HepG2 (cell line): ENCODE results near the gene QKI. TPM values are rescaled to one million over a fixed set of nuclear protein-coding genes. Genes with fewer than 3 reads are reported as not detected.
A peak's percentile ranks its signal among the peaks of the same experiment; 100 is the strongest.

Experiments
- ATAC-seq: fragments of 200-7000 bp; cut with Tn5 transposase; 3 replicates; pipeline ENCODE4 v1.9.1; 2020; ENCODE audit warnings: mild to moderate bottlenecking, moderate library complexity
- BruUV-seq: library from RNA; stranded (reverse); fragments of 400-500 nt; replicated peaks from 2 replicates; lab custom pipeline; 2021; lab: Mats Ljungman, UMichigan
- CTCF ChIA-PET: fragments of 300-600 bp; formaldehyde crosslinking; extraction: SDS; loops from one replicate; lab custom pipeline; 2021; ENCODE audit warnings: low total read pairs, inconsistent platforms, low intra/inter-chr PET ratio; lab: Yijun Ruan, JAX
- POLR2A ChIA-PET: fragments of 350-600 bp; sonication (Branson Sonifier 250); formaldehyde crosslinking; loops from one replicate; lab custom pipeline; 2020; ENCODE audit warnings: antibody characterized with exemption, inconsistent platforms; lab: Yijun Ruan, JAX
- DNase-seq: peaks from one replicate; pipeline ENCODE4 v3.0.0-alpha.2; 2015; ENCODE audit warnings: low spot score
- FAIRE-seq: peaks from 3 replicates; lab custom pipeline; 2011; peaks lifted over from hg19 to GRCh38; lab: Jason Lieb, UNC
- H2AFZ ChIP-seq: one replicate; pipeline ENCODE4 v1.6.1; 2011; ENCODE audit warnings: low read length, inconsistent platforms
- H3K27ac ChIP-seq: fragments of 300-600 bp; 3 replicates; pipeline ENCODE4 v1.8.0; 2011; ENCODE audit warnings: mixed run types, mild to moderate bottlenecking, mixed read lengths, low read length, inconsistent platforms; ENCODE audit not compliant: insufficient read depth; ENCODE audit errors: extremely low read length
- H3K27me3 ChIP-seq, 2 experiments: fragments of 200-600 bp in 1 of 2; 2 replicates in 1 of 2; 3 replicates in 1 of 2; pipeline versions ENCODE4 v1.6.0 to v1.8.0; 2011; ENCODE audit warnings: low read length in 2 of 2, mild to moderate bottlenecking in 2 of 2, moderate library complexity in 2 of 2, inconsistent platforms in 1 of 2; ENCODE audit not compliant: insufficient read depth in 2 of 2, control insufficient read depth in 1 of 2
- H3K36me3 ChIP-seq, 2 experiments: fragments of 200-600 bp in 1 of 2; replicated peaks in 1 of 2; 2 replicates in 1 of 2; 3 replicates in 1 of 2; pipeline versions ENCODE4 v1.5.1 to v1.8.0; 2011; ENCODE audit warnings: low read length in 2 of 2, inconsistent platforms in 1 of 2; ENCODE audit not compliant: insufficient read depth in 2 of 2, control insufficient read depth in 1 of 2
- H3K4me1 ChIP-seq: 2 replicates; pipeline ENCODE4 v1.5.1; 2012; ENCODE audit warnings: low read length, inconsistent platforms; ENCODE audit not compliant: insufficient read depth
- H3K4me2 ChIP-seq: 2 replicates; pipeline ENCODE4 v1.6.0; 2011; ENCODE audit warnings: low read depth, low read length, inconsistent platforms
- H3K4me3 ChIP-seq, 3 experiments: fragments of 200-600 bp in 1 of 3; sonication (generic), shearing (Covaris generic) in 1 of 3; replicated peaks in 1 of 3; 2 replicates each; pipeline ENCODE4 v1.5.1; 2011 to 2016; ENCODE audit warnings: low read length in 3 of 3, inconsistent platforms in 2 of 3, low read depth in 2 of 3, mild to moderate bottlenecking in 2 of 3, control low read depth in 1 of 3, mixed read lengths in 1 of 3; ENCODE audit not compliant: insufficient read depth in 1 of 3
- H3K79me2 ChIP-seq: one replicate; pipeline ENCODE4 v1.6.1; 2011; ENCODE audit warnings: low read length, inconsistent platforms; ENCODE audit not compliant: insufficient read depth
- H3K9ac ChIP-seq: 2 replicates; pipeline ENCODE4 v1.6.0; 2011; ENCODE audit warnings: mild to moderate bottlenecking, low read depth, low read length, inconsistent platforms; ENCODE audit not compliant: insufficient read depth
- H3K9me3 ChIP-seq: 2 replicates; pipeline ENCODE4 v1.5.1; 2012; ENCODE audit warnings: mild to moderate bottlenecking, low read length
- H4K20me1 ChIP-seq: 2 replicates; pipeline ENCODE4 v1.6.0; 2011; ENCODE audit warnings: inconsistent platforms, mild to moderate bottlenecking, low read length, moderate library complexity; ENCODE audit not compliant: insufficient read depth
- ERF ChIP-seq: IDR thresholded peaks from 2 replicates; pipeline ENCODE4 v1.6.1; 2018; ENCODE audit warnings: missing biosample characterization, missing genetic modification reagents
- GMEB1 ChIP-seq: sonication (generic); formaldehyde crosslinking; IDR thresholded peaks from 2 replicates; pipeline ENCODE4 v1.5.1; 2020; ENCODE audit warnings: missing genetic modification reagents, mild to moderate bottlenecking, borderline replicate concordance
- GZF1 ChIP-seq: sonication (generic); formaldehyde crosslinking; IDR thresholded peaks from 2 replicates; pipeline ENCODE4 v1.5.1; 2020; ENCODE audit warnings: mild to moderate bottlenecking, missing genetic modification reagents
- MAFG ChIP-seq: sonication (generic); formaldehyde crosslinking; IDR thresholded peaks from 2 replicates; pipeline ENCODE4 v1.5.1; 2020; ENCODE audit warnings: mild to moderate bottlenecking, missing genetic modification reagents
- POGK ChIP-seq: sonication (generic); formaldehyde crosslinking; conservative IDR thresholded peaks from 2 replicates; pipeline ENCODE4 v1.8.0; 2022; ENCODE audit warnings: mild to moderate bottlenecking, moderate library complexity, missing genetic modification reagents
- TEAD2 ChIP-seq: sonication (generic); formaldehyde crosslinking; IDR thresholded peaks from 2 replicates; pipeline ENCODE4 v1.9.0; 2021; ENCODE audit warnings: missing genetic modification reagents
- ZNF12 ChIP-seq: sonication (generic); formaldehyde crosslinking; IDR thresholded peaks from 2 replicates; pipeline ENCODE4 v1.5.0; 2020; ENCODE audit warnings: missing genetic modification reagents
- ZSCAN29 ChIP-seq: sonication (generic); formaldehyde crosslinking; conservative IDR thresholded peaks from 2 replicates; pipeline ENCODE4 v1.4.0; 2020; ENCODE audit warnings: mild to moderate bottlenecking, missing genetic modification reagents
- WGBS: methylation state at CpG from one replicate; pipeline ENCODE4 v1.1.6; 2017; ENCODE audit warnings: low lambda C conversion rate; 5-methylcytosine and 5-hydroxymethylcytosine counted together
- in situ Hi-C: cut with HindIII; loops from 2 replicates; pipeline ENCODE4 v1.10.0; 2017; ENCODE audit warnings: low pct_unique_long_range_greater_than_20kb; ENCODE audit not compliant: extremely low pct_ligation_motif_present
- intact Hi-C: fragments of 100-400 bp; cut with micrococcal nuclease; formaldehyde crosslinking; loops from one replicate; pipeline ENCODE4 v1.10.0; 2022; ENCODE audit not compliant: unreplicated experiment
- polyA plus RNA-seq, 8 experiments: library from polyadenylated mRNA; depleted of rRNA in 3 of 8; stranded (reverse) in 7 of 8; unstranded in 1 of 8; fragments of >200 nt; fragmentation: Illumina TruSeq in 4 of 8; extraction: Trizol in 4 of 8; gene quantifications; 2 replicates each; pipeline versions ENCODE4 v1.2.1 to v1.2.3, GENCODE V29; 2011 to 2016; ENCODE audit warnings: low read depth in 4 of 8, missing spikeins in 1 of 8, mixed read lengths in 1 of 8; ENCODE audit not compliant: insufficient read depth in 1 of 8
- total RNA-seq, 5 experiments: library from RNA; depleted of rRNA; stranded (reverse); fragments of >200 nt; fragmentation: Illumina TruSeq; extraction: Trizol; gene quantifications; 2 replicates each; pipeline ENCODE4 v1.2.3, GENCODE V29; 2016; ENCODE audit warnings: low read depth in 1 of 5

QKI gene
- total and polyA plus RNA-seq, 2 of the 13 experiments (the other 11 are each of a cell fraction or from before 2014, with no cell fraction given): 136 to 137 TPM

- Histone ChIP-seq H3K9ac (no peak overlapping the region), H3K36me3 (no peaks in the 10 kb centered on the region), H3K4me2 (no peak overlapping the region), H3K27me3 (no peaks in the 10 kb centered on the region), H3K79me2 (peaks cover 64% of the 10 kb centered on the region), H3K9me3 (no peaks in the 10 kb centered on the region), H3K4me1 (peaks cover 12% of the 10 kb centered on the region; the same call in 1 of the 2 replicates), H3K4me3 (no peak overlapping the region), H4K20me1 (no peaks in the 10 kb centered on the region), H3K27ac (no peak overlapping the region), H2AFZ (no peak overlapping the region)
- no peak for FAIRE-seq
- POLR2A ChIA-PET: no interaction called here
- intact Hi-C loops: no loop called here
- WGBS: 96% methylated on average over 4 of the region's 4 CpGs
- CTCF ChIA-PET: no interaction called here
- DNase-seq: no peak
- in situ Hi-C loops: no loop called here
- TF ChIP-seq GZF1 (CRISPR knock-in tag) (no peak), ZNF12 (peak; percentile 78; the same call in 1 of the 2 replicates), ZSCAN29 (CRISPR knock-in tag) (no peak)
- no TSS peak for BruUV-seq
- ATAC-seq: no peak
Measured at GRCh38 chr6:163520956-163521355, 106.4 kb downstream of the QKI start.

GRCh38 chr6:163522033-163522432 lies 107.5 kb downstream of the QKI start:
- H3K4me1 ChIP-seq: peaks cover 12% of the 10 kb centered on the region; the same call in 1 of the 2 replicates
- in situ Hi-C loops: no loop called here
- WGBS: 94% methylated on average over 1 of the region's 1 CpG
- H3K9ac ChIP-seq: no peak overlapping the region
- no peaks in the 10 kb centered on the region for H3K27me3 ChIP-seq
- H3K9me3 ChIP-seq: no peaks in the 10 kb centered on the region
- H3K36me3 ChIP-seq: no peaks in the 10 kb centered on the region
- DNase-seq: no peak
- H4K20me1 ChIP-seq: no peaks in the 10 kb centered on the region
- ATAC-seq: peak; percentile 41
- H2AFZ ChIP-seq: no peak overlapping the region
- BruUV-seq: no TSS peak
- ChIA-PET CTCF (no interaction called here), POLR2A (no interaction called here)
- H3K27ac ChIP-seq: no peak overlapping the region
- no peak overlapping the region for H3K4me3 ChIP-seq
- H3K4me2 ChIP-seq: no peak overlapping the region
- intact Hi-C loops: no loop called here
- no peak for FAIRE-seq
- TF ChIP-seq GMEB1 (no peak), TEAD2 (CRISPR knock-in tag) (no peak), ERF (CRISPR knock-in tag) (no peak), MAFG (CRISPR knock-in tag) (no peak), POGK (CRISPR knock-in tag) (no peak)
- peaks cover 60% of the 10 kb centered on the region for H3K79me2 ChIP-seq
